Measurements from ENCODE around the gene ANKRD65.

The ANKRD65 gene

GRCh38 chr1:1428174-1428573, 7.1 kb upstream of the ANKRD65 start:
- no peak for DNase-seq (ENCODE audit: low read depth, low spot score)
- H3K4me3 ChIP-seq = no peak overlapping the region
- H3K36me3 ChIP-seq (ENCODE audit: insufficient read depth, low read length) = no peaks in the 10 kb centered on the region
- no peak overlapping the region for H3K27ac ChIP-seq
- no peak for TF ChIP-seq EZH2 (IDR thresholded peaks at IDR 0.05)
- no peak for TF ChIP-seq FOXP2 (optimal IDR thresholded peaks at IDR 0.05; ENCODE audit: control extremely low read depth, extremely low read length, insufficient read depth)
- TF ChIP-seq POLR2AphosphoS5 (IDR thresholded peaks at IDR 0.05; ENCODE audit: borderline replicate concordance, low read depth, low read length) = no peak
- no peaks in the 10 kb centered on the region for H3K9me3 ChIP-seq (ENCODE audit: low read depth, low read length)
- no peak overlapping the region for H3K9ac ChIP-seq (ENCODE audit: insufficient read length)

DNA sequence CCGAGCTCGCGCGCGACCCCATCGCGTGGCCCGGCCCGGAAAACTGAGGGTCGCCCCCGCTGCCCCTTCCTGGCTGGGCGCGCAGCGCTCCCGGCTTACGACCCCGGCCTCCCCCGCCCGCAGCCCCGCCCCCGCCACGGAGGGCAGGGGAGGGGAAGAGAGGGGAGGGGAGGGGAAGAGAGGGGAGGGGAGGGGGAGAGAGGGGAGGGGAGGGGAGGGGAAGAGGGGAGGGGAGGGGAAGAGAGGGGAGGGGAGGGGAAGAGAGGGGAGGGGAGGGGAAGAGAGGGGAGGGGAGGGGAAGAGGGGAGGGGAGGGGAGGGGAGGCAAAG, 6.7 kb upstream of the ANKRD65 start:
- TF ChIP-seq FOXP2 (optimal IDR thresholded peaks at IDR 0.05; ENCODE audit: control extremely low read depth, extremely low read length, insufficient read depth) = no peak
- TF ChIP-seq POLR2AphosphoS5 (IDR thresholded peaks at IDR 0.05; ENCODE audit: borderline replicate concordance, low read depth, low read length) = no peak
- TF ChIP-seq EZH2 (IDR thresholded peaks at IDR 0.05) = no peak
- Histone ChIP-seq H3K9me3 (ENCODE audit: low read depth, low read length) (no peaks in the 10 kb centered on the region), H3K9ac (ENCODE audit: insufficient read length) (no peak overlapping the region), H3K4me3 (peak overlapping the region; percentile 42), H3K27ac (no peak overlapping the region), H3K36me3 (ENCODE audit: insufficient read depth, low read length) (no peaks in the 10 kb centered on the region)
- DNase-seq (ENCODE audit: low read depth, low spot score) = no peak

GRCh38 chr1:1427106-1427819, 6.2 kb upstream of the ANKRD65 start:
- no peaks in the 10 kb centered on the region for H3K9me3 ChIP-seq (ENCODE audit: low read depth, low read length)
- H3K27ac ChIP-seq = no peak overlapping the region
- no peak for TF ChIP-seq EZH2 (IDR thresholded peaks at IDR 0.05)
- TF ChIP-seq FOXP2 (optimal IDR thresholded peaks at IDR 0.05; ENCODE audit: control extremely low read depth, extremely low read length, insufficient read depth) = no peak
- TF ChIP-seq POLR2AphosphoS5 (IDR thresholded peaks at IDR 0.05; ENCODE audit: borderline replicate concordance, low read depth, low read length) = no peak
- H3K36me3 ChIP-seq (ENCODE audit: insufficient read depth, low read length) = no peaks in the 10 kb centered on the region
- H3K9ac ChIP-seq (ENCODE audit: insufficient read length) = no peak overlapping the region
- H3K4me3 ChIP-seq = peak overlapping the region; percentile 42
- DNase-seq (ENCODE audit: low read depth, low spot score) = no peak

GRCh38 chr1:1426496-1427105, 5.5 kb upstream of the ANKRD65 start:
- TF ChIP-seq FOXP2 (optimal IDR thresholded peaks at IDR 0.05; ENCODE audit: control extremely low read depth, extremely low read length, insufficient read depth) = no peak
- no peak for TF ChIP-seq EZH2 (IDR thresholded peaks at IDR 0.05)
- no peak for TF ChIP-seq POLR2AphosphoS5 (IDR thresholded peaks at IDR 0.05; ENCODE audit: borderline replicate concordance, low read depth, low read length)
- DNase-seq (ENCODE audit: low read depth, low spot score) = no peak
- Histone ChIP-seq H3K36me3 (ENCODE audit: insufficient read depth, low read length) (no peaks in the 10 kb centered on the region), H3K27ac (no peak overlapping the region), H3K9ac (ENCODE audit: insufficient read length) (no peak overlapping the region), H3K9me3 (ENCODE audit: low read depth, low read length) (no peaks in the 10 kb centered on the region), H3K4me3 (no peak overlapping the region)

GRCh38 chr1:1425753-1426495, 4.8 kb upstream of the ANKRD65 start:
- Histone ChIP-seq H3K9ac (ENCODE audit: insufficient read length) (no peak overlapping the region), H3K27ac (no peak overlapping the region), H3K4me3 (no peak overlapping the region), H3K9me3 (ENCODE audit: low read depth, low read length) (no peaks in the 10 kb centered on the region), H3K36me3 (ENCODE audit: insufficient read depth, low read length) (no peaks in the 10 kb centered on the region)
- DNase-seq (ENCODE audit: low read depth, low spot score) = no peak
- no peak for TF ChIP-seq POLR2AphosphoS5 (IDR thresholded peaks at IDR 0.05; ENCODE audit: borderline replicate concordance, low read depth, low read length)
- no peak for TF ChIP-seq FOXP2 (optimal IDR thresholded peaks at IDR 0.05; ENCODE audit: control extremely low read depth, extremely low read length, insufficient read depth)
- no peak for TF ChIP-seq EZH2 (IDR thresholded peaks at IDR 0.05)

DNA sequence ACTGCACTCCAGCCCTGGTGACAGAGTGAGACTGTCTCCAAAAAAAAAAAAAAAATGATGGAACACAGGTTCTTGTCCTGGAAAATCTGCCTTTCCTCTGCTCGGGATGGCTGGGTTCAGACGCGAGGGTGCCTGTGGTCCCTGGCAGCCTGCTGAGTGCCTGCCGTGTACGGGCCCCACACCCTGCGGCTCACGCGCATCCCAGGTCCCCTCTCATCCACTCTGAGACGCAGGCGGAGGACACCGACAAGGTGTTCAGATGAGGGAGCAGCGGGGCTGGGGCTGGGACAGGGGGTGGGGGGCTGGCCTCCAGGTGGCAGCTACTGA, 4.3 kb upstream of the ANKRD65 start:
- DNase-seq (ENCODE audit: low read depth, low spot score) = no peak
- TF ChIP-seq FOXP2 (optimal IDR thresholded peaks at IDR 0.05; ENCODE audit: control extremely low read depth, extremely low read length, insufficient read depth) (no peak), EZH2 (IDR thresholded peaks at IDR 0.05) (no peak), POLR2AphosphoS5 (IDR thresholded peaks at IDR 0.05; ENCODE audit: borderline replicate concordance, low read depth, low read length) (no peak)
- H3K9me3 ChIP-seq (ENCODE audit: low read depth, low read length) = no peaks in the 10 kb centered on the region
- no peak overlapping the region for H3K4me3 ChIP-seq
- H3K9ac ChIP-seq (ENCODE audit: insufficient read length) = no peak overlapping the region
- no peak overlapping the region for H3K27ac ChIP-seq
- H3K36me3 ChIP-seq (ENCODE audit: insufficient read depth, low read length) = no peaks in the 10 kb centered on the region

DNA sequence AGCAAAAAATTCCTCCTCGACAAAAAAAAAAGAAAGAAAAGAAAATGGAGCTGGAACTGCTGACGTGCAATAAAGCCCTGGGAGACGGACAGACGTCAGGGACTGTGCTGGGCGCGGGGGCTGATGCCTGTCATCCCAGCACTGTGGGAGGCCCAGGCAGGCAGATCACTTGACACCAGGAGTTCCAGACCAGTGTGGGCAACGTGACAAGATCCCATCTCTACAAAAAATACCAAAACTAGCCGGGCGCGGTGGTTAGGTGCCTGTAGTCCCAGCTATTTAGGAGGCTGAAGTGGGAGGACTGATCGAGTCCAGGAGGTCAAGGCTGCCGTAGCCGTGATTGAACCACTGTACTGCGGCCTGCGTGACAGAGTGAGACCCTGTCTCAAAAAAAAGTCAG, 3.6 kb upstream of the ANKRD65 start:
- DNase-seq (ENCODE audit: low read depth, low spot score) = no peak
- H3K9me3 ChIP-seq (ENCODE audit: low read depth, low read length) = no peaks in the 10 kb centered on the region
- H3K9ac ChIP-seq (ENCODE audit: insufficient read length) = no peak overlapping the region
- no peak overlapping the region for H3K4me3 ChIP-seq
- no peak for TF ChIP-seq POLR2AphosphoS5 (IDR thresholded peaks at IDR 0.05; ENCODE audit: borderline replicate concordance, low read depth, low read length)
- TF ChIP-seq FOXP2 (optimal IDR thresholded peaks at IDR 0.05; ENCODE audit: control extremely low read depth, extremely low read length, insufficient read depth) = no peak
- TF ChIP-seq EZH2 (IDR thresholded peaks at IDR 0.05) = no peak
- H3K36me3 ChIP-seq (ENCODE audit: insufficient read depth, low read length) = no peaks in the 10 kb centered on the region
- no peak overlapping the region for H3K27ac ChIP-seq

DNA sequence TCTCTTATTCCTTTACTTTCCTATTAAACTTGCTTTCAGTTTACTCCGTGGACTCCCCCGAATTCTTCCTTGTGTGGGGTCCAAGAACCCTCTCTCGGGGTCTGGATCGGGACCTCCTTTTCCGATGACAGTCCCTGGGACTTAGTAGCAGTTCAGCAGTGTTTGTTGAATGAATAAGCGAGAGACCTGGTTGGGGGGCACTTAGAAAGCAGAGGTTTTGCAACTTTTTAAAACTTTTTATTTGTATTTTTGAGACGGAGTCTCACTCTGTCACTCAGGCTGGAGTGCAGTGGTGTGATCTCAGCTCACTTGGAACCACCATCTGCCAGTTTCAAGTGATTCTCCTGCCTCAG, 2.1 kb upstream of the ANKRD65 start:
- no peak overlapping the region for H3K9ac ChIP-seq (ENCODE audit: insufficient read length)
- H3K27ac ChIP-seq = no peak overlapping the region
- no peaks in the 10 kb centered on the region for H3K9me3 ChIP-seq (ENCODE audit: low read depth, low read length)
- TF ChIP-seq EZH2 (IDR thresholded peaks at IDR 0.05) (no peak), FOXP2 (optimal IDR thresholded peaks at IDR 0.05; ENCODE audit: control extremely low read depth, extremely low read length, insufficient read depth) (no peak), POLR2AphosphoS5 (IDR thresholded peaks at IDR 0.05; ENCODE audit: borderline replicate concordance, low read depth, low read length) (no peak)
- no peak overlapping the region for H3K4me3 ChIP-seq
- no peaks in the 10 kb centered on the region for H3K36me3 ChIP-seq (ENCODE audit: insufficient read depth, low read length)
- DNase-seq (ENCODE audit: low read depth, low spot score) = no peak
